GM21390 (cell line): ENCODE data around the gene SMAD3.

Source experiments
- ATAC-seq: cut with Tn5 transposase; IDR thresholded peaks from one replicate; pipeline ENCODE4 v1.9.1; 2021; ENCODE audit not compliant: unreplicated experiment

Gene SMAD3

DNA sequence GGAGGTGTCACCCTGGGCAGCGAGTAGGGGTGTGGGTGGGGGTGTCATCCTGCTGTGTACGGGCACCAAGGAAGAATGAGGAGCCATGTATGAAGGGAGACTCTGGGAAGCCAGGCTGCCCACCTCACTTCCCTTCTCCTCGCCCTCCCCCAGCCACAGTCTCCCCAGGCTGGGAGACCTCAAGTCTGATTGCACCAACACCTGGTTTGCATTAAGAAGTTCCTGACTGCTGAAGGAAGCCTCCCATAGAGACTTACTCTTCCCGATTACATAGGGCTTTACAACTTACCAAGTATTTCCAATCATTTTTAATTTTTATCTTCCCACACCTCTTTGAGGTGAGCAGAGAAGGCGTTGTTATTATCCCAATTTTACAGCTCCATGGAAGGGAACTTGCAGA is 29.5 kb upstream of the SMAD3 start:
- no peak for ATAC-seq

DNA sequence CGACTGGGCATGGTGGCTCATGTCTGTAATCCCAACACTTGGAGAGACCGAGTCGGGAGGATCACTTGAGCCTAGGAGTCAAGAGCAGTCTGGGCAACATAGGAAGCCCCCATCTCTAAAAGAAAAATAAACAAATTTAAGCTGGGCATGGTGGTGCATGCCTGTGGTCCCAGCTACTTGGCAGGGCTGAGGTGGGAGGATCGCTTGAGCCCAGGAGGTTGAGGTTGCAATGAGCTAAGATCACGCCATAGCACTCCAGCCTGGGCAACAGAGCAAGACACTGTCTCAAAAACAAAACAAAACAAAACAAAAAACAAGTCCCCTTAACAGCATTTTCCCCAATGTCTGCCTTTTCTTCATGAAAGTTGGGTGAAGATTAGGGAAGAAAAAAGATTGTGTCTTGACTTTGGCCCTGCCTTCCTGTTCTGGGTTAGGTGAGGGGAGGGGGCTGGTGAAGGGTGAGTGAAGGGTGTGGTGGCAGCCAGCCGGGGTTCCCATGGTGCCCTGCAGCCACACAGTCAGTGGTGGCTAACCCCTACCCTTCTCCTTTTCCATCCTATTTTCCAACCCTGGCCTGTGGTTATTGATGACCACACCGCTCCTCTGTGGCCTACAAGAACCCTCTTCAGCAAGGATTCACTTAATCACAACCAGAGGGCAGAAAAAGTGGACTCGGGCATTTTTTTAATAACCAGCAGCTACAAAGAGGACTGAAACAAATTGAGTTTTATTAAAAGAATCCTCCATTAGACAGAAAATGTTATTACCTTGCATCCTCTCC is 28.4 kb upstream of the SMAD3 start:
- ATAC-seq, result no peak

DNA sequence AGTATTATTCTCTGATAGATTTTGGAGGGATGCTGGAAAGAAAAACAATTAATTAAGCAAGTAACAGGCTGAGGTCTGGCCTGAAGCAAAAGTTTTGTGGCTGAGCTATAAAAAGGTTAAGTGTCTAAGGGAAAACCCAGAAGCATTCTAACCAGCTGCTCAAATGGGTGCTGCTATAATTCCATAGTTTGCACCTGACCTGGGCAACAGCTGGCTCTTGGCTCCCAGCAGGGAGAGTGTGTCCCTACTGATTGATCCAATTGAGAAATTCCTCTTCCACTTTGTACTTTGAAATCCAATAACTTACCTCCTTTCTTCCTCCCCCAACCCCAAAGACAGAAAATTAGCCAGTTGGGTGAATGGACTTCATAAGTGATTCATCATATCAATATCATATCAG is 27.7 kb upstream of the SMAD3 start:
- ATAC-seq, result no peak

DNA sequence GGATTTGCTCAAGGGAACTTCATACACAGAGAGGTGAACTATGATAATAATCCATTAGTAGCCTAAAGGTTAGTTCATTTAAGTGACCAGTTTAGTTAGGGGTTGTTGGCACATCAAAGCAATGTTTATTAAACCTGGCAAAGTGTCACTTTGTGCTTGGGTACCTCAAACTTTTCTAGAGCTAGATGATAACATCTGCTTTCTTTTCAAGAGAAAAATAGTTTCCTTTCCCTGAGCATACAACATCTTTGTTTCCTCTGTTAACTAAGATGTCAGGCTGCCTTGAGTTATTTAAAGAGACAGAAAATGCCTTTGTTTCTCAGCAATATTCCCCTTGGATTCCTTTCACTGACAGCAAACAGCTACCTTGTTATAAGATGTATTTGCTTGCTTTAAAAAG is 26.7 kb upstream of the SMAD3 start:
- no peak for ATAC-seq

DNA sequence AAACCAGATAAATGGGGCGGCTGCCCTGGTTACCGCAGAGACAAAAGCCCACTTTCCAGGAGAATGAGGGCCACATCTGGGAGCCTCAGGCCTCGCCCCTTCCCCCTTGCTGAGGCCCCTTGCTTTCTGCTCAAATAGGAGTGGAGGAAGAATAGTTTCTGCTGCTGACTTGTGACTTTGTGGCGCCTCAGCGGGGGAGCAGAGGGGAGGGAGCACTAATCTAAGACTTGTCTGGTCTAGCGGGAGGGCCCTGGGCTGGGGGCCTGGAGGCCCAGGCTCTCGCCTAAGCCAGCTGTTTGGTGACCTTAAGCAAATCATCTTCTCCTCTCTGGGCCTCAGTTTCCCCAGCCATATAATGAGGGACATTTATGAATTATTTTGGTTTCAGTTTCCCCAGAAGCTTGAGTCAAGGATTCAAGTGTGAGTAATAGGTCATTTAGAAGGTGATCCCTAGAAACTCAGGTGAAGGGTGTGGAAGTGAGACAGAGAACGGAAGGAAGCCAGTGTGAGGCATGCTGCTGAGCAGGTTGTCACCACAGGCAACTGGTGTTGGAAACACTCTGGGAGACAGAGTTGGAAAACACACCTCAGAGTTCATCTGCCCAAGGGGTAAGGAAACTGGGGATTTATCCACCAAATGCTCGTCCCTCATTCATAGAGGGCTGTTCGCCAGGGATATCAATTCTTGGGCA is 25.9 kb upstream of the SMAD3 start:
- ATAC-seq, result no peak

DNA sequence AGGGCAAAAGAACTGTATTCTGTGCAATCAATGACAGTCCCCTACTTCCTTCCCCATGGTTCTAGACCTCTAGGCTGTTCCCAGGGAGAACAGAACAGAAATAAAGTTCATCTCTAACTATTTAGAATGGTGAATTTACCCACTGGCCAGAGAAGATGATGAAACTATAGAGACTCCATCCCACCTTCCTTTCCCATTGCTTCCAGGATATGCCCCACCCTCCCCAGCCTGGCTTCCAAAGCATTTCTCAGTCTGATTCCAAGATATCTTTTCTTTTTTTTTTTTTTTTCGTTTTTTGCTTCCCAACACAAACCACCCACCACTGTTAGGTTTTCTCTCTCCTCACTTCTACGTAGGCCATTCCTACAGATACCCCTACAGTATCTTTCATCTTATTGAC is 25.1 kb upstream of the SMAD3 start:
- ATAC-seq, result no peak

DNA sequence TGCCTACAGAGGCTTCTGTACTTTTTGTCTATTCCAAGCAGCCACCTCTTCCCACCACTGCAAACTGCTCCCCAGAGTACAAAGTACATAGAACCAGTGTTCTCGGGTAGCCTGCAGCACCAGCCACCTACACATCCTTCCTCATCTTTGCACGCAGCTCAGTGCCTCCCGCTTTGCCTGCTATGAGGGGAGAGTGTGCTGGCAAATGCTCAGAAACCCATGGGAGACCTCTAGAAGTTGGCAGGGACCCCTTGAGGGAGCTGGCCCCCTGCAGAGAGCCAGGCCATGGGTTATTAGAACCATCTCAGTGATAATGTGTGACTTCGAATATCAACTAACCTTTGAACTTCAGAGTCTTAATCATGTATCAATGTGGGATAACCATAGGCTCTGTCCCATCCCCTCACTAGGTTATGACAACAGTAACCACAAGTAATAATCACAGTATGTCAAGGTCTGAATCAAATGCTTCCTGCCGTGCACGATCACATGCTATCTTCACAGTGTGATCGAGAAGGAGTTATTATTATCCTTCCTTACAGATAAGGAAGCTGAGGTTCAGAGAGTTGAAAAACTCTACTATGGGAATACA is 22.8 kb upstream of the SMAD3 start:
- no peak for ATAC-seq

DNA sequence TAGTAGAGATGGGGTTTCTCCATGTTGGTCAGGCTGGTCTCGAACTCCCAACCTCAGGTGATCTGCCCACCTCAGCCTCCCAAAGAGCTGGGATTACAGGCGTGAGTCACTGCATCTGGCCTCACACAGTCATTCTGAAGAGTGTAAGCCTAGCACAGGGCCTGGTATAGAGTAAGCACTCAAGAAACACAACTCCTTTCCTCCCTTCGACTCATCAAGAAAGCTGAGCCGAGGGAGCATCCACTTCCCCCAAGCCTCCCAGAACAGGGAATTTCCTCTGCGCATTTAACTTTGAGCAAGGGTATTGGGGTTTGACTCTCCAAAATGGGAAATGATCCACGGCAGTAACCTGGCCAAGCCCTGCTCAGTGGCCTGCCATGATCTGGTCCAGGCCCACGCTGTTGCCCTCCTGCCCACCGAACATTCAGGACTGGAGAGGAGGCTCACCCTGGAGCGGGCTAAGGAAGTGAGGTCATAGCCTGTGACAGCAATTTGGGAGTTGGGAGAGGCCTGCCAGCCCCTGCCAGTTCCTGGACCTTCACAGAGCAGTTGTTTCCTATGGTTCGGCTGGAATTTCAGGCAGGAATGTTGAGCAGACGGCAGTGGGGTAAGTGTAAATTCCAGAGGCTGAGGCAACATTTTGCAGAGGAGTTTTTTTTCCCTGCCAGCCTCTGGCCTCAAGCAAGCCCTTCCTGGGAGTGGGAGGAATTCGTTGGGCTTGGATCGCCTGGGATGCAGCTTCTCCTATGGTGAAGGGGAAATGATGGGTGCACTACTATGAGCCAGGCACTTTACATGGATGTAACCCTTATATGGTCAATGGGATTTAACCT is 21.2 kb upstream of the SMAD3 start:
- ATAC-seq, result no peak

DNA sequence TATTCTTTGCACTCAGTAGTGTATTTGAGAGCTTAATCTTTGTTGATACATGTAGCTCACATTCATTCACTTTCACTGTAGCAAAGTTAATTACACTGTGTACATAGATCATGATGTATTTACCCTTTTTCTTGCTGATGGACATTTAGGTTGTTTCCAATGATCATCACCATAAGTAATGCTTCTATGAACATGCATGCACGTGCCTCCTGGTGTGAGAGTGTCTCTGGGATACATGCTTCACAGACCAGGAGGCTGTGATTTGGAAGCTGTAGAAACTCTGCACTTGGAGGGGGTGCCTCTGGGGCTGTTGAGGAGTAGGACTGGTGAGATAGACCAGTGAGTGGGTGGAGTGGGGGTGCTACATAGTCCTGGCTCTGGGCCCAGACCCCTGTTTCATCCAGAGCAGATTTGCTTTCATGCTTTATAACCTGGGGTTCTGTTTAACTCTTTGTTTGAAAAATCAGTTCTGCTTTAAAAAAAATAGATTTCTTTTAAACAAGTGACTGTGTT is 18.2 kb upstream of the SMAD3 start:
- ATAC-seq, result no peak

DNA sequence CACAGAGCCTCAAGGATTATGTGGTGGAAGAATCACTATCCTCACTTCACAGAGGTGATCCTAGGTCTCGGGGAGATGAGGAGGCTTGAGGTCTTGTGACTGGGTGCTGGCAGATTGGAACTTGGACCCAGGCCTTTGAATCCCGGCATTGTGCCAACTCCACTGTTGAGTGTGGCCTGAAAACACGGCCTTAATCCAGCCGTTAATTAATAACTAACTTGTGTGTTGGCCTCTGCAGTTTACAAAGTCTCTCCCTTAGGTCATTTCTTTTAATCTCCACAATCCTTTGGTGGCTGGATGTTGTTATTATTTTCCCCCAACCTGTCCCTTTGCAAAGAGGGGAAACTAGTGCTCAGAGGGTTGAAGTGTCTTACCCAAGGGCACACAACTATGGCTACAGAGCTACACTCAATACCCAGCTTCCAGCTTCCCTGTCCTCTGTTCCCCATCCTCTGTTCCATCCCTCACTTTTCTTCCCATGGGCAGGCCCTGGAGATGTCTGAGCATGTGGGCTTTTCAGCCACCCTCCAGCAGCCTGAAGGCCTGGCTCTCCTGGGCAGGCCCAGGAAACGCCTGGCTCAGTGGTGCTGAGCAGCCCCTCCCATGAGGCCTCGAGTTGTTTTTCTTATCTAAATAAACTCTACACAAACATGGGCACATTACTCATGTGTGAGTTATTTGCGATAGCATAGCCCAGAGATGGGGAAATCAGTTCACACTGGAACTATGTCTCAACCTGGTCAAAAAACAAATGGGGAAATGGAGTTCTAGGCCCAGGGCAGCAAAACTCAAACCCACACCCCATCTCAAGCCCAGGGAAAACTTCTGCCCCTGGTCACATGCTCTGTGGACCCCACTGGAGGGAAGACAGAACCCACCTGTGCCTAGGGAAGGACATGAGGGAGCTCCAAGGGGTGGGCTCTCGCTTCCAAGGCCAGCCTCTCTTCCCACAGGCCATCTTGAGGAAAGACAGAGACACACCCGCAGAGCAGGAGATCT is 16.8 kb upstream of the SMAD3 start:
- no peak for ATAC-seq

DNA sequence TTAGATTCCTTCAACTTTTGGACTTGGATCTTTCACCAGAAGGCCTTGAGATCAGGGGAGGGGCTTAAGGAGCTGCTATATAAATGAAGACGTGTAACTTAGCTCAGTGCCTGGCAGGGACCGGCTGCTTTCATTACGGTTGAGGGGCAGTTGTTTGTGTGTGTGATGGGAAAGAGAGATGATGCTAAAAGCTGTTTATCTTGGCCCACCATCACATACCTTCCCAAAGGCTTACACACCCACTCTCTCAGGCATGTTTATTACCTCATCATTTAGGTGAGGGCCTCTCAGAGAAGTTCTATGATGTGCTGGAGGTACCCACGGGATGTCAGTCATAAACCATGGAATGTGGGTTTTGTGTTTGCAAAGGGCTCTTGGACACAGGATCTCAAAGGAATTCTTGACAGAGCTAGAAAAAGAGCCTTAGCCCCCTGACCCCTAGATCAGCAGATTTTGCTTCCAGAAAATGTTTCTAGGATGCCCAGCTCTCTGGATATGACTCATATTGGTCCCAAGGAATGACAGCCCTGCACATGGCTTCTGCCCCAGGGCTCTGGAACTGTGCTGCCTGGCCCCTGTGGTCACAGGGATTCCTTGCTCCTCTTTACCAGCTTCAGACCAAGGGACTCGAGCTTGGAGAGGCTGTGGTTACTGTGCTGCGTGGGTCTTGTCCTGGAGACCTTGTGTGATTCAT is 15.9 kb upstream of the SMAD3 start:
- no peak for ATAC-seq

DNA sequence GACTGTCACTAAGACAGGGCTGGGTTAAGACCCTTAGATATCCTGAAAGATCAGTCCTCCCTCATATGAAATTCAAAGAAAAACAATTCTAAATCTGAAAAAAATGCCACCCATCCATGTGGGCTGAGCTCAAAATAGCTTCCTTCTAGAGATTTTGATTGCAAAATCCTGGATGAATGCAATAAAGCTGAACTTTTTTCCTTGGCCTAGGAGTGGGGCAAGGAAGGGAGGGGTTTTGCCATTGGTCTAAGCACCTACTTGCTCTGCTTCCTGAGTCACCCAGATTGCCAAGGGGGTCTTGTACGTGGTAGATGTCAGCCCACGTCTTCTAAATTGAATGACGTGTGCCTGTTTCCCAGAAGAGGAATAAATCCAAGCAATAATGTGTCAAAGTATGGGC is 15.3 kb upstream of the SMAD3 start:
- no peak for ATAC-seq

DNA sequence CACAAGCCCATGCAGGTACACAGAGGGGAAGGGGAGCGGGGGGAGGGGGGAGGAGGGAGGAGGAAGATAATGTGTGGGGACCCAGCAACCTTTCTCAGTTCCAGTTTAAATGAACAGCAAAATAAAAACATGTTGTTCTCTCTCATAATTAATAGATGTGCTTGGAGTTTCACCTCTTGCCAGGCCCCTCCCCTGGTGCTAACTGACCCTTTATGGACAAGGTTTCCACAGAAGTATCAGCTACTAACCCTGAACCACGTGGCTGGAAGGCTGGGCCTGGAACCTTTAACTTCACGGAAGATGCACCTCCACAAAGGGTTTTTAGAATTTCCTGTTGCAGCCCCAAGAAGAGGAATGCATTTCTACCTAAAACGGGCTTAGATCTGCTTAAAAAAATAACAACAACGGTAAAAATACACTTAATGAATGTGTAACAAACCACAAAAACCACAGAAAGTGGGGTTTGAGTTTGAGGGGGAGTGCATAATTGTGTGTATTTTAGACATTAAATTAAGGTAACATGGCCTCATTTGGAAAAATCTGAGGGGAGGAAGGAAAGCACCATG is 14.8 kb upstream of the SMAD3 start:
- no peak for ATAC-seq

DNA sequence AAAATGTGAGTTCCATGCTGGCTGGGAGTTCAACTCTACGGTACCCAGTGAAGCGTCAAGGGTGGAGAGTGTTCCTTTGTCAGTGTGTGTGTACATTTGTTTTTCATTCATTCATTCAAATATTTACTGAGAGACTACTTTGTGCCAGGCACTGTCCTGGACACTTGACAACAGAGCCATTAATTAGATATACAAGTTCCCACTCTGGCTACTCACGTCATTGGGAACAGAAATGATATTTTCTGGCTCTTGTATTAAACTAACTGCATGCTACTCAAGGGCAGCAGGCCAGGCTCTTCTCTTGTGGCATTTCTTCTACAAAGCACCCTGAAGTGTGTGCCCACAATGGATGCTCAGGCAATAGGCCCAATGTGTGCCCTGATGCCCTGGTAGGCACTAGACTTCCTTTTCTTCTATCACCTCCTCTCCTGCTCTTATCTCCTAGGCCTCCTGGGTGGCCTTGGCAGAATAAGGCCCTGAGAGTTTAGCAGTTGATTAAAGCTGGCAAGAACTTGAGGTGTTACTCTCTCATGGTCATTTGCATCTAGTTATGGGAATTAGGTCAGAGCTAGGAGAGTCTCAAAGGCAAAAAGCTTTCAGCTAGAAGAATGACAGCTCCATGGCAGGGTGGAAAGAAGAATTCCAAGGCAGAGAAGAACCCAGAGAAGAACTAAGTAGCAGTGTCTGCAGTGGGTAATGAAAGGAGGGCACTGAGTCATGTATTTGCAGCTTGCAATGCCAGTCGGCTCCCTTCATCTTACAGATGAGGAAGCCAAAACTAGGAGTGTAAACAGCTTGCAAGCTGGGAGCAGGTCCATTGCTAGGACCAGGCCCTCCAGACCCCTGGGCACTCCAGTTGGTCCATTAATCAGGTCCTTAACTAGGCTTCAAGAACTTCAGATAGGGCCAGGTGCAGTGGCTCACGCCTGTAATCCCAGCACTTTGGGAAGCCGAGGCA is 14.0 kb upstream of the SMAD3 start:
- no peak for ATAC-seq

DNA sequence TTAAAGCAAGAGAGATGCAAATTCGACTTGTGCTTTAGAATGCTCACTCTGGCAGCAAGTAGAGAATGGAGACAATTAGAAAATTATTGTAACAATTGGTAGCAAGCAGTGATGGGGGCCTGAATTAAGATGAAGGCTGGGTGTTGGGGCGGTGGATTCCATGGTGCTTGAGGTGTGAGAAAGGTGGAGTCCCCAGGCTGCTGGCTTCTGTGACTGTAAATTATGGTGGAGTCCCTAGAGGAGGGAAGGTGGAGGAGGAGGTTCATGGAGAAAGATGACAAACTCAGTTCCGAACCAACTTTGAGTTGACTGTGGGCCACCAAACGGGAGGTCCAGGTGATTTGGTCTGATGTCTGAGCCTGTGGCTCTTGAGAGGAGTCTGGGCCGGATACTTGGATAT is 10.7 kb upstream of the SMAD3 start:
- no peak for ATAC-seq

DNA sequence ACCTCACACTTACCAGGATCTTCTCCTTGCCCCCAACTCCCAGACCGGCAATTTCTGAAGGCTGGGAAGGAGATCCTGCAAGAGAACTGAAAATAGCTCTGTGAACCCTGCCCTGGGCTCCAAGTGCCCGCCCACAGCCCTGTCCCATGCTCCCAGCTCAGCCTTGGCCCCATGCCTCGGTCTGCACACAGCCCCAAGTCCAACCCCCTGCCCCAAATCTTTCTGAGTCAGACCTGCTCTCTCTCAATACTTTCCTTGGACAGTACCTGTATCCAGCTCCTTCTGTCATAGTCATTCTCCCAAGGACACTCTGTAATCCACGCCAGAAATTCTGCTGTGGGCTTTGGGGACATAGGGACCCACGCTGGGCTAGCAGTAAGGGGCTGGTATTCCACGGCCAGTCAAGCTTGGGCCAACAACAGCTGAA is 6.3 kb upstream of the SMAD3 start:
- ATAC-seq, result no peak

DNA sequence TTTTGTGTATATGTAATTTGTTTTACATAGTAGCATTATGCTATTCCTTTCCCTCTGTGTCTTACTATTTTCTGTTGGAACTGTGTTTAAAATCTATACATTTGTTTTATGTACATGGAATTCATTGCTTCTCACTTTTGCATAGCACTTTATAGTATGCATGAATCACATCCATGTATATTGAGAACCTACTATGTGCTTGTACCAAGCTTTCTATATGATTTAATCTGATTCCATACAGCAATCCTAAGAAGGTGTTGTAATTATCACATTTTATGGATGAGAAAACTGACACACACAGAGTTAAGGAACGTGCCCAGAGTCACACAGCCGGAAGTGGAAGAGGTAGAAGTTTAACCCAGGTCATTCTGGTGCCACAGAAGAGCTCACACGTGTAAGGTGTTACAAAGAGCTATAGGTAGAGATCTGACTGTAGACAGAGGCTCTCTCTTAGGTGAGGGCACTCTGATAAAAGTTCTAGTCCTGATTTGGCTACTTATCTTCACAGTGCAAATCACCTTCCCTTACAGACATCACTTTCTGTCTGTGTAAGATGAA is 3.5 kb upstream of the SMAD3 start:
- ATAC-seq, result no peak
